ENCODE measurements around the gene PPP6R3.
"Not testable (repeated sequence)": the region's sequence is repeated elsewhere in the genome, so short reads cannot be mapped to it uniquely, and the experiment has no call there.

PPP6R3 gene

GRCh38 chr11:68472778-68473177, 12.2 kb downstream of the PPP6R3 start:
- DNase-seq (ENCODE audit: low spot score): no peak
- TF ChIP-seq CTCF (IDR thresholded peaks at IDR 0.05; ENCODE audit: borderline replicate concordance, control extremely low read depth, extremely low read depth, insufficient read depth, missing control alignments): no peak
- in situ Hi-C loops (cut with MboI; ENCODE audit: low sequenced_read_pairs, unreplicated experiment): no loop called here

GRCh38 chr11:68473693-68474092, 13.1 kb downstream of the PPP6R3 start:
- TF ChIP-seq CTCF (IDR thresholded peaks at IDR 0.05; ENCODE audit: borderline replicate concordance, control extremely low read depth, extremely low read depth, insufficient read depth, missing control alignments): no peak
- in situ Hi-C loops (cut with MboI; ENCODE audit: low sequenced_read_pairs, unreplicated experiment): no loop called here
- DNase-seq (ENCODE audit: low spot score): no peak

GRCh38 chr11:68475626-68476025, 15.1 kb downstream of the PPP6R3 start:
- DNase-seq (ENCODE audit: low spot score); in situ Hi-C loops (cut with MboI; ENCODE audit: low sequenced_read_pairs, unreplicated experiment): not testable (repeated sequence)

GRCh38 chr11:68479390-68479789, 18.8 kb downstream of the PPP6R3 start:
- in situ Hi-C loops (cut with MboI; ENCODE audit: low sequenced_read_pairs, unreplicated experiment): no loop called here
- DNase-seq (ENCODE audit: low spot score): no peak

GRCh38 chr11:68480193-68480592, 19.6 kb downstream of the PPP6R3 start:
- no peak for DNase-seq (ENCODE audit: low spot score)
- no peak for TF ChIP-seq CTCF (IDR thresholded peaks at IDR 0.05; ENCODE audit: borderline replicate concordance, control extremely low read depth, extremely low read depth, insufficient read depth, missing control alignments)
- in situ Hi-C loops (cut with MboI; ENCODE audit: low sequenced_read_pairs, unreplicated experiment): no loop called here

More at GRCh38 chr11:68479390-68479789, 18.8 kb downstream of the PPP6R3 start:
- TF ChIP-seq CTCF (IDR thresholded peaks at IDR 0.05; ENCODE audit: borderline replicate concordance, control extremely low read depth, extremely low read depth, insufficient read depth, missing control alignments): no peak

- TF ChIP-seq CTCF (IDR thresholded peaks at IDR 0.05; ENCODE audit: borderline replicate concordance, control extremely low read depth, extremely low read depth, insufficient read depth, missing control alignments): no peak
- in situ Hi-C loops (cut with MboI; ENCODE audit: low sequenced_read_pairs, unreplicated experiment): no loop called here
Observed at GRCh38 chr11:68480852-68481510, 20.4 kb downstream of the PPP6R3 start.

GRCh38 chr11:68481579-68482240, 21.2 kb downstream of the PPP6R3 start:
- in situ Hi-C loops (cut with MboI; ENCODE audit: low sequenced_read_pairs, unreplicated experiment): no loop called here

More at GRCh38 chr11:68480852-68481510, 20.4 kb downstream of the PPP6R3 start:
- no peak for DNase-seq (ENCODE audit: low spot score)

More at GRCh38 chr11:68481579-68482240, 21.2 kb downstream of the PPP6R3 start:
- no peak for TF ChIP-seq CTCF (IDR thresholded peaks at IDR 0.05; ENCODE audit: borderline replicate concordance, control extremely low read depth, extremely low read depth, insufficient read depth, missing control alignments)
- no peak for DNase-seq (ENCODE audit: low spot score)
